ENCODE data around the gene ARL5C.

The ARL5C gene

GRCh38 chr17:39199820-39200069 is 33.8 kb upstream of the ARL5C start:
- TF ChIP-seq, protein P1, sequence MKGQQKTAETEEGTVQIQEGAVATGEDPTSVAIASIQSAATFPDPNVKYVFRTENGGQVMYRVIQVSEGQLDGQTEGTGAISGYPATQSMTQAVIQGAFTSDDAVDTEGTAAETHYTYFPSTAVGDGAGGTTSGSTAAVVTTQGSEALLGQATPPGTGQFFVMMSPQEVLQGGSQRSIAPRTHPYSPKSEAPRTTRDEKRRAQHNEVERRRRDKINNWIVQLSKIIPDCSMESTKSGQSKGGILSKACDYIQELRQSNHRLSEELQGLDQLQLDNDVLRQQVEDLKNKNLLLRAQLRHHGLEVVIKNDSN (IDR thresholded peaks at IDR 0.05), result peak; percentile 97
- no peak for TF ChIP-seq RAD21 (IDR thresholded peaks at IDR 0.05; ENCODE audit: low read depth)
- peak; percentile 66 for TF ChIP-seq EGR1 (IDR thresholded peaks at IDR 0.05)
- no peak for TF ChIP-seq NFIC (IDR thresholded peaks at IDR 0.05)
- TF ChIP-seq MAX (IDR thresholded peaks at IDR 0.05), result peak; percentile 52; the same call in 1 of the 2 replicates
- TF ChIP-seq CEBPB (IDR thresholded peaks at IDR 0.05), result peak; percentile 72
- no peak for TF ChIP-seq YY1 (IDR thresholded peaks at IDR 0.05; ENCODE audit: low read depth)
- no peak for TF ChIP-seq TAF1 (IDR thresholded peaks at IDR 0.05; ENCODE audit: low read depth)
- peak; percentile 32; the same call in 1 of the 2 replicates for TF ChIP-seq TCF12 (IDR thresholded peaks at IDR 0.05; ENCODE audit: low read depth)

DNA sequence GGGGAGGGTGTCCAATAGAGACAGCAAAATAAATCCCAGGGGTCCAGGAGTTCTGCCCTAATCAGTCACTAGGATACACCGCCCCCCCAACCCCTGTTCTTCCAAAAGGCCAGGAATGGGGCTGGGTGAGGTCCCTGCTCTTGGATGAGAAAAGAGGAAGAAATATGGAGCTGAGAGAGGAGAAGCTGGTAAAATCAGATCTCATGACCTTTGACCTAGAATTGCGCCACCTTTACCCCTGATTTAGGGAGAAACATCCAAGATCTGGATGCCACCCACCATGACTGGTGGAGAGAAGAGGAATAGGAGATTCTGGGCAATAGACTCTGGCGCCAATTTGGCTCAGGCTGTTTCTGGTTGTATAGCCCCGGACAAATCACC is 32.2 kb upstream of the ARL5C start:
- 0 out of 2 replicates have a peak, but pooled peaks have one; percentile 37 for TF ChIP-seq CEBPB (IDR thresholded peaks at IDR 0.05)
- TF ChIP-seq EP300 (IDR thresholded peaks at IDR 0.05; ENCODE audit: borderline replicate concordance), result no peak

DNA sequence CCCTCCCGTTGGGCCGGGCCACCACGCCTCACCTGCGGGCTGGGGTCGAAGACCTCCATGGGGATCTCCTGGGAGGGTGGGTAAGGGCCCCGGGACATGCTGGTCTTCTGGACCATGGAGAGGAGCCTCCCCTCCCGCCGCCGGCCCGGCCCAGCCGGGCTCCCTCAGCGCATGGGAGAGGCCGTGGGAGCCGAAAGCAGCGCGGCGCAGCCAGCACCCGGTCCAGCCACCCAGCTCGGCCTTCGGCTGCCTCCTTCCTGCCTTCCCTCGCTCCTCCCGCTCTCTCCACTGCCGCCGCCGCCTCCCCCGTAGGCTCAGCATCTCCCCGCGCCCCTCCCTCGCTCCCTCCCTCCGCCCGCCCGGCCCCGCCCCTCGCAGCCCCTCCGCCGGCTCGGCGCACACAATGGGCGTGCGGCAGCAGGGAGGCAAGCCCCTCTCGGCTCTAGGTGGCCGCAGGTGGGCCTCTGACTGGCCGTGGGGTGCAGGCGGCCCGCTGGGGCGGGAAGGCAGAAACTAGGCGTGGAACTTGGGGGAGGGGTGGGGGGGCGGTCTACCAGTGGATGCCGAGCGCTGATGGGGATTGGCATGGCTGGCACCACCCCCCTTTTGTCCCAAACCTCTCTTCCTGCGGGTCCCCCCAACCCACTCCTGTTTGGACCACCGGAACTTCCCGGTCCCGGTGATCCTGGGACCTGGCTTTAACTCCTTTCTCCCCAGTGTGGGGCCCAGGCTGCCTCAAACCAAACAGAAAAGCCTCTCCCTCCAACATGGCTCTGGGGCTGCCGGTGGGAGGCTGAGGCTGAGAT is 31.6 kb upstream of the ARL5C start, which contains the start of gene CACNB1:
CACNB1 (minus strand) TSS at position 290 of the 806 bp plus-strand sequence; CDS start at position 116, 174 bp downstream.
- TF ChIP-seq TAF1 (IDR thresholded peaks at IDR 0.05; ENCODE audit: low read depth), result peak; percentile 73; the same call in 1 of the 2 replicates
- TF ChIP-seq MAX (IDR thresholded peaks at IDR 0.05), result peak; percentile 26; the same call in 1 of the 2 replicates
- TF ChIP-seq YY1 (IDR thresholded peaks at IDR 0.05; ENCODE audit: low read depth), result 0 out of 2 replicates have a peak, but pooled peaks have one; percentile 11
- TF ChIP-seq ZBTB7A (IDR thresholded peaks at IDR 0.05; ENCODE audit: low read depth), result peak; percentile 65; the same call in 1 of the 2 replicates
- TF ChIP-seq NFIC (IDR thresholded peaks at IDR 0.05), result no peak

GRCh38 chr17:39196808-39197291 is 30.9 kb upstream of the ARL5C start:
- TF ChIP-seq CREB1 (IDR thresholded peaks at IDR 0.05; ENCODE audit: low read depth), result no peak
- TF ChIP-seq RAD21 (IDR thresholded peaks at IDR 0.05; ENCODE audit: low read depth), result no peak
- TF ChIP-seq TCF12 (IDR thresholded peaks at IDR 0.05; ENCODE audit: low read depth), result no peak
- no peak for TF ChIP-seq YY1 (IDR thresholded peaks at IDR 0.05; ENCODE audit: low read depth)
- TF ChIP-seq, protein P1 (IDR thresholded peaks at IDR 0.05), result no peak
- TF ChIP-seq MAX (IDR thresholded peaks at IDR 0.05), result peak; percentile 58
- TF ChIP-seq, protein P2, sequence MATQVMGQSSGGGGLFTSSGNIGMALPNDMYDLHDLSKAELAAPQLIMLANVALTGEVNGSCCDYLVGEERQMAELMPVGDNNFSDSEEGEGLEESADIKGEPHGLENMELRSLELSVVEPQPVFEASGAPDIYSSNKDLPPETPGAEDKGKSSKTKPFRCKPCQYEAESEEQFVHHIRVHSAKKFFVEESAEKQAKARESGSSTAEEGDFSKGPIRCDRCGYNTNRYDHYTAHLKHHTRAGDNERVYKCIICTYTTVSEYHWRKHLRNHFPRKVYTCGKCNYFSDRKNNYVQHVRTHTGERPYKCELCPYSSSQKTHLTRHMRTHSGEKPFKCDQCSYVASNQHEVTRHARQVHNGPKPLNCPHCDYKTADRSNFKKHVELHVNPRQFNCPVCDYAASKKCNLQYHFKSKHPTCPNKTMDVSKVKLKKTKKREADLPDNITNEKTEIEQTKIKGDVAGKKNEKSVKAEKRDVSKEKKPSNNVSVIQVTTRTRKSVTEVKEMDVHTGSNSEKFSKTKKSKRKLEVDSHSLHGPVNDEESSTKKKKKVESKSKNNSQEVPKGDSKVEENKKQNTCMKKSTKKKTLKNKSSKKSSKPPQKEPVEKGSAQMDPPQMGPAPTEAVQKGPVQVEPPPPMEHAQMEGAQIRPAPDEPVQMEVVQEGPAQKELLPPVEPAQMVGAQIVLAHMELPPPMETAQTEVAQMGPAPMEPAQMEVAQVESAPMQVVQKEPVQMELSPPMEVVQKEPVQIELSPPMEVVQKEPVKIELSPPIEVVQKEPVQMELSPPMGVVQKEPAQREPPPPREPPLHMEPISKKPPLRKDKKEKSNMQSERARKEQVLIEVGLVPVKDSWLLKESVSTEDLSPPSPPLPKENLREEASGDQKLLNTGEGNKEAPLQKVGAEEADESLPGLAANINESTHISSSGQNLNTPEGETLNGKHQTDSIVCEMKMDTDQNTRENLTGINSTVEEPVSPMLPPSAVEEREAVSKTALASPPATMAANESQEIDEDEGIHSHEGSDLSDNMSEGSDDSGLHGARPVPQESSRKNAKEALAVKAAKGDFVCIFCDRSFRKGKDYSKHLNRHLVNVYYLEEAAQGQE (IDR thresholded peaks at IDR 0.05; ENCODE audit: low read depth), result no peak
- TF ChIP-seq EGR1 (IDR thresholded peaks at IDR 0.05), result peak; percentile 24
- 0 out of 2 replicates have a peak, but pooled peaks have one; percentile 2 for TF ChIP-seq TEAD4 (IDR thresholded peaks at IDR 0.05)
- no peak for TF ChIP-seq CEBPB (IDR thresholded peaks at IDR 0.05)
- 0 out of 2 replicates have a peak, but pooled peaks have one; percentile 3 for TF ChIP-seq EP300 (IDR thresholded peaks at IDR 0.05; ENCODE audit: borderline replicate concordance)
- TF ChIP-seq NFIC (IDR thresholded peaks at IDR 0.05), result no peak
- 0 out of 2 replicates have a peak, but pooled peaks have one; percentile 58 for TF ChIP-seq ZBTB7A (IDR thresholded peaks at IDR 0.05; ENCODE audit: low read depth)
- TF ChIP-seq TAF1 (IDR thresholded peaks at IDR 0.05; ENCODE audit: low read depth), result no peak
- no peak for TF ChIP-seq FOXM1 (IDR thresholded peaks at IDR 0.05; ENCODE audit: borderline replicate concordance, low read depth)

GRCh38 chr17:39196241-39196807 is 30.4 kb upstream of the ARL5C start:
- no peak for TF ChIP-seq TAF1 (IDR thresholded peaks at IDR 0.05; ENCODE audit: low read depth)
- no peak for TF ChIP-seq FOXM1 (IDR thresholded peaks at IDR 0.05; ENCODE audit: borderline replicate concordance, low read depth)
- peak; percentile 25; the same call in 1 of the 2 replicates for TF ChIP-seq TCF12 (IDR thresholded peaks at IDR 0.05; ENCODE audit: low read depth)
- 0 out of 2 replicates have a peak, but pooled peaks have one; percentile 4 for TF ChIP-seq TEAD4 (IDR thresholded peaks at IDR 0.05)
- peak; percentile 77 for TF ChIP-seq NFIC (IDR thresholded peaks at IDR 0.05)
- TF ChIP-seq ZBTB7A (IDR thresholded peaks at IDR 0.05; ENCODE audit: low read depth), result no peak
- no peak for TF ChIP-seq RAD21 (IDR thresholded peaks at IDR 0.05; ENCODE audit: low read depth)
- TF ChIP-seq CREB1 (IDR thresholded peaks at IDR 0.05; ENCODE audit: low read depth), result no peak
- peak; percentile 10; the same call in 1 of the 2 replicates for TF ChIP-seq EP300 (IDR thresholded peaks at IDR 0.05; ENCODE audit: borderline replicate concordance)
- TF ChIP-seq MAX (IDR thresholded peaks at IDR 0.05), result no peak
- TF ChIP-seq, protein P1 (IDR thresholded peaks at IDR 0.05), result no peak

DNA sequence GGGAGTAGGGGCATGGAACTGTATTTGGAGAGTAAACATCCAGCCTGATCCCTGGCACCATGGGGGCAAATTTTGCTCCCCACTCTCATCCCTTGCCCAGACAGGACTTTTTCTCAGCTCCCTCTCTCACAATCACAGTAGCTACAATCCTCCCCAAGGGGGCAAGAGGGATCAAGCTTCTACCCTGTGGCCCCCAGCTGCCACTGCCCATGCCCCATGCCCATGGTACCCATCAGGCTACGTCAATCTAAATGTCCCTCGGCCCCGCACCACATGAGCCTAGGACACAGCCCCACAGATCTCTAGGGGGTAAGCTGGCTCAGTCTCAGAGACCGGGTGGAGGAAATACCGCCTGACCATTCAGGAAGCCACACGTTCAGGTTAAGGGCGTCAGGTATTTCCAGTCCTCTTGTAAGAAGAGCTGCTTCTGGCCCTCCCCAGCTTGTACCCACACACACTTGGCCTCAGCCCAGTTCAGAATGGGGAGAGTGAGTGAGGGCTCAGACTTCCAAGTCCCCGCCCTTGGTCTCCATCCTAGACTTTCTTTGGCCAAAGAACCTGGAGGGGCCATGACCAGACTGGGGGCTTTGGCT is 29.7 kb upstream of the ARL5C start:
- peak; percentile 80; the same call in 1 of the 2 replicates for TF ChIP-seq NFIC (IDR thresholded peaks at IDR 0.05)
- TF ChIP-seq ZBTB7A (IDR thresholded peaks at IDR 0.05; ENCODE audit: low read depth), result 0 out of 2 replicates have a peak, but pooled peaks have one; percentile 25
- TF ChIP-seq EP300 (IDR thresholded peaks at IDR 0.05; ENCODE audit: borderline replicate concordance), result peak; percentile 43; the same call in 1 of the 2 replicates
- TF ChIP-seq FOXM1 (IDR thresholded peaks at IDR 0.05; ENCODE audit: borderline replicate concordance, low read depth), result no peak
- TF ChIP-seq RAD21 (IDR thresholded peaks at IDR 0.05; ENCODE audit: low read depth), result no peak
- no peak for TF ChIP-seq TAF1 (IDR thresholded peaks at IDR 0.05; ENCODE audit: low read depth)
- no peak for TF ChIP-seq TCF12 (IDR thresholded peaks at IDR 0.05; ENCODE audit: low read depth)
- TF ChIP-seq TEAD4 (IDR thresholded peaks at IDR 0.05), result peak; percentile 56; the same call in 1 of the 2 replicates

All from Ishikawa (cell line).